Keratinocyte (primary cell): ENCODE results near the gene REV3L. TPM values are rescaled to one million over a fixed set of nuclear protein-coding genes. Genes with fewer than 3 reads are reported as not detected.

ENCODE experiments used
- DNase-seq: peaks from one replicate; pipeline ENCODE4 v3.0.0-alpha.2; 2011; ENCODE audit warnings: low read depth, missing footprints, low spot score
- FAIRE-seq: peaks from 2 replicates; lab custom pipeline; 2011; peaks lifted over from hg19 to GRCh38; lab: Jason Lieb, UNC
- H2AFZ ChIP-seq: 2 replicates; pipeline ENCODE4 v1.6.0; 2012; ENCODE audit warnings: low read length, control low read depth, inconsistent platforms; ENCODE audit not compliant: control insufficient read depth
- H3K27ac ChIP-seq: 2 replicates; pipeline ENCODE4 v1.5.1; 2011; ENCODE audit warnings: low read length; ENCODE audit not compliant: control insufficient read depth, insufficient read depth
- H3K27me3 ChIP-seq: 3 replicates; pipeline ENCODE4 v1.6.0; 2011; ENCODE audit warnings: low read length; ENCODE audit not compliant: control insufficient read depth, insufficient read depth; ENCODE audit errors: extremely low read depth
- H3K36me3 ChIP-seq, 2 experiments: 2 replicates in 1 of 2; 3 replicates in 1 of 2; pipeline ENCODE4 v1.5.1; 2011; ENCODE audit warnings: low read length in 2 of 2, mild to moderate bottlenecking in 1 of 2; ENCODE audit not compliant: control insufficient read depth in 2 of 2, insufficient read depth in 2 of 2; ENCODE audit errors: extremely low read depth in 1 of 2
- H3K4me1 ChIP-seq: 3 replicates; pipeline ENCODE4 v1.5.1; 2011; ENCODE audit warnings: low read length; ENCODE audit not compliant: control insufficient read depth, insufficient read depth; ENCODE audit errors: extremely low read depth
- H3K4me2 ChIP-seq: 3 replicates; pipeline ENCODE4 v1.6.0; 2011; ENCODE audit warnings: low read depth, low read length; ENCODE audit not compliant: control insufficient read depth, insufficient read depth; ENCODE audit errors: extremely low read depth
- H3K4me3 ChIP-seq, 3 experiments: fragments of 200-600 bp in 1 of 3; sonication (generic) in 1 of 3; 2 replicates in 2 of 3; 3 replicates in 1 of 3; pipeline ENCODE4 v1.5.1; 2011 to 2016; ENCODE audit warnings: low read length in 3 of 3, mild to moderate bottlenecking in 3 of 3, control low read depth in 2 of 3, inconsistent platforms in 1 of 3, low read depth in 1 of 3, mixed read lengths in 1 of 3, mixed run types in 1 of 3, moderate library complexity in 1 of 3; ENCODE audit not compliant: control insufficient read depth in 2 of 3, insufficient read depth in 2 of 3; ENCODE audit errors: extremely low read depth in 1 of 3
- H3K79me2 ChIP-seq: 2 replicates; pipeline ENCODE4 v1.6.0; 2012; ENCODE audit warnings: low read length; ENCODE audit not compliant: control insufficient read depth, insufficient read depth
- H3K9ac ChIP-seq: 3 replicates; pipeline ENCODE4 v1.6.0; 2011; ENCODE audit warnings: low read length; ENCODE audit not compliant: control insufficient read depth, insufficient read depth; ENCODE audit errors: extremely low read depth
- H3K9me1 ChIP-seq: 3 replicates; pipeline ENCODE4 v1.6.0; 2011; ENCODE audit warnings: low read length; ENCODE audit not compliant: control insufficient read depth, insufficient read depth; ENCODE audit errors: extremely low read depth
- H3K9me3 ChIP-seq: 2 replicates; pipeline ENCODE4 v1.5.1; 2012; ENCODE audit warnings: low read depth, low read length; ENCODE audit not compliant: control insufficient read depth
- H4K20me1 ChIP-seq: 3 replicates; pipeline ENCODE4 v1.6.0; 2011; ENCODE audit warnings: low read length; ENCODE audit not compliant: control insufficient read depth, insufficient read depth; ENCODE audit errors: extremely low read depth
- CTCF ChIP-seq, 3 experiments: IDR thresholded peaks in 1 of 3; conservative IDR thresholded peaks in 1 of 3; optimal IDR thresholded peaks in 1 of 3; 2 replicates in 2 of 3; 3 replicates in 1 of 3; pipeline versions ENCODE3 to v1.5.1; 2011; ENCODE audit warnings: low read length in 3 of 3, mild to moderate bottlenecking in 3 of 3, moderate library complexity in 2 of 3, control low read depth in 1 of 3, inconsistent platforms in 1 of 3; ENCODE audit not compliant: insufficient read depth in 2 of 3; ENCODE audit errors: extremely low read depth in 1 of 3
- EZH2 ChIP-seq: IDR thresholded peaks from one replicate; pipeline ENCODE4 v1.6.1; 2012; ENCODE audit warnings: inconsistent platforms, mild to moderate bottlenecking, low read length, moderate library complexity
- dilution Hi-C: fragments of 300-500 bp; cut with MboI; formaldehyde crosslinking; loops from one replicate; pipeline ENCODE4 v1.7.0; 2020; ENCODE audit warnings: low sequenced_read_pairs; ENCODE audit not compliant: extremely low pct_ligation_motif_present
- polyA plus RNA-seq, 5 experiments: library from polyadenylated mRNA; depleted of rRNA in 3 of 5; stranded (reverse) in 3 of 5; stranded (forward) in 1 of 5; unstranded in 1 of 5; fragments of >200 nt; gene quantifications; 1 replicate in 1 of 5; 2 replicates in 3 of 5; 3 replicates in 1 of 5; pipeline versions ENCODE4 v1.2.1 to v1.2.3, GENCODE V29; 2011 to 2012; ENCODE audit warnings: missing spikeins in 2 of 5, low read depth in 1 of 5, low replicate concordance in 1 of 5

Gene REV3L
- polyA plus RNA-seq, 1 donor (not counting 4 experiments of a cell fraction or from before 2014, with no cell fraction given): 9.5 TPM

DNA sequence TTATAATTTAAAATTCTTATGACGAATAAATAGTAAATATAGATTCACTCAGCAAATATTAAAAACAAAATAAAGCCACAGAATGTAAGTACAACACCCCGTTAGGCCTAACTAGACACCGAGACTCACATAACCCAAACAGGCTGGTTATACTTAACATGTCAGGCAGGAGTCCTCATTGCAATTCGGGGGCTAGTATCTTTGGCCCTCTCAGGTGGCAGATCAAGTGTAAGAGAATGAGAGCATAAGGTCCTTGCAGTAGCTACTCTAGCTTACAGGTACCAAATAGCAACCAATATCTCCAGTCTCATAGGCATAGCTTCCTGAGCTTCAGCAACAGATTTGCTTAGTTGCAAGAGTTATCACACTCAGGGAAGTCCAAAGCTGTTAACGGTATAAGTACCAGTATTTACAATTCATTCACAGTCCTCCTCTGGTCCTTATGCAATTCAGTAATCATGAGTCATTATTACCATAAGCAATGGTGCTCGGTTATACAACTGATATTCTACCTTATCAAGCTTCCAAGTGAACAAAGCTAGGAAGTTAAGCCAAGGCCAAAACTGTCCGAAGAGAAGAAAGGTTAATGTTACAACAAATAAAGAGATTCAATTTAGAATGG lies 20.1 kb downstream of the REV3L start:
- Histone ChIP-seq H3K79me2 (peaks cover 38% of the 10 kb centered on the region), H3K27ac (no peak overlapping the region), H3K9me1 (no peaks in the 10 kb centered on the region), H3K27me3 (no peaks in the 10 kb centered on the region), H3K9ac (no peak overlapping the region), H3K4me2 (no peak overlapping the region), H3K9me3 (no peaks in the 10 kb centered on the region), H4K20me1 (no peaks in the 10 kb centered on the region), H3K4me3 (no peak overlapping the region), H2AFZ (no peak overlapping the region), H3K4me1 (peaks cover 5% of the 10 kb centered on the region), H3K36me3 (no peaks in the 10 kb centered on the region)
- dilution Hi-C loops: no loop called here
- TF ChIP-seq CTCF (optimal IDR thresholded peaks at IDR 0.05 in 1 of 3, IDR thresholded peaks at IDR 0.05 in 1 of 3, conservative IDR thresholded peaks at IDR 0.05 in 1 of 3; ENCODE audit: extremely low read depth in 1 of 3, insufficient read depth in 2 of 3, low read length in 3 of 3): no peak
- DNase-seq (no peak), FAIRE-seq (peak; percentile 26)

DNA sequence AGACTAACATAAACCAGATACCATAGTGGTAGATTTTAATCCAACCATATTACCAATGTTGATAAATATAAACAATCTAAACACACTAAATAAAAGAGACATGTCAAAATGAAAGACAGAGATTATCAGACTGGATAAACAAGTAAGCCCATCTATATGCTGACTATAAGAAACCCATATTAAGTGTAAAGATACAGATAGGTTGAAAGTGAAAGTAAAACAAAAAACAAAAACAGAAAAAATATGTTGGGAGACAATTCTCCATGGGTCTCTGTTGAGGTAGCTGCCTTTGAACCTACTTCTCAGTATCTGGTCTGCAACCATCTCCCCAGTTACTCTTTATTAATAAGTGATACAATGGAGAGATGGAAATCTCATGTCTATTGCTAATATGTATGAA lies 21.2 kb downstream of the REV3L start:
- H3K27ac ChIP-seq: no peak overlapping the region
- H3K9me3 ChIP-seq: no peaks in the 10 kb centered on the region
- no peaks in the 10 kb centered on the region for H3K27me3 ChIP-seq
- dilution Hi-C loops: no loop called here
- H3K4me3 ChIP-seq: peak overlapping the region in 1 of 3 experiments; percentile 32
- no peaks in the 10 kb centered on the region for H3K36me3 ChIP-seq
- FAIRE-seq (no peak), DNase-seq (no peak)
- TF ChIP-seq CTCF (optimal IDR thresholded peaks at IDR 0.05 in 1 of 3, IDR thresholded peaks at IDR 0.05 in 1 of 3, conservative IDR thresholded peaks at IDR 0.05 in 1 of 3; ENCODE audit: extremely low read depth in 1 of 3, insufficient read depth in 2 of 3, low read length in 3 of 3) (no peak), EZH2 (no peak)
- H3K9me1 ChIP-seq: no peaks in the 10 kb centered on the region
- H4K20me1 ChIP-seq: no peaks in the 10 kb centered on the region
- peaks cover 39% of the 10 kb centered on the region for H3K79me2 ChIP-seq
- no peak overlapping the region for H3K9ac ChIP-seq
- H3K4me2 ChIP-seq: peak overlapping the region; percentile 74
- no peak overlapping the region for H2AFZ ChIP-seq
- H3K4me1 ChIP-seq: peaks cover 5% of the 10 kb centered on the region
